Measurements from ENCODE around the gene AIPL1.

GRCh38 chr17:6402258-6402657 lies 32.7 kb downstream of the AIPL1 start:
- TF ChIP-seq PAX5 (IDR thresholded peaks at IDR 0.05; ENCODE audit: borderline replicate concordance, low read depth, low read length): no peak
- TF ChIP-seq EZH2 (IDR thresholded peaks at IDR 0.05; ENCODE audit: borderline replicate concordance, control insufficient read depth, low read depth, low read length): no peak
- TF ChIP-seq ZSCAN29 (IDR thresholded peaks at IDR 0.05): no peak
